K562 (cell line): Measurements from ENCODE around the gene MICAL1. TPM values are rescaled to one million over a fixed set of nuclear protein-coding genes. Genes with fewer than 3 reads are reported as not detected.
A peak's percentile ranks its signal among the peaks of the same experiment; 100 is the strongest.

Experiments used
- ATAC-seq: fragments of 200-7000 bp; cut with Tn5 transposase; 3 replicates; pipeline ENCODE4 v1.9.1; 2020; ENCODE audit warnings: moderate library complexity
- BruUV-seq: library from RNA; stranded (reverse); fragments of 400-500 nt; replicated peaks from 2 replicates; lab custom pipeline; 2021; lab: Mats Ljungman, UMichigan
- CTCF ChIA-PET: fragments of 300-600 bp; formaldehyde crosslinking; extraction: SDS; loops from one replicate; lab custom pipeline; 2021; ENCODE audit warnings: low intra/inter-chr PET ratio; lab: Yijun Ruan, JAX
- POLR2A ChIA-PET: fragments of 300-600, 350-650 bp; sonication (Branson Sonifier 250); formaldehyde crosslinking; extraction: SDS; loops from one replicate; lab custom pipeline; 2021; ENCODE audit warnings: antibody characterized with exemption, inconsistent platforms; lab: Yijun Ruan, JAX
- DNase-seq, 4 experiments: peaks; one replicate each; pipeline versions ENCODE4 v3.0.0 to v3.0.0-alpha.2; 2011 to 2018; ENCODE audit warnings: low spot score in 3 of 4, mixed read lengths in 3 of 4; ENCODE audit errors: extremely low read depth in 1 of 4
- FAIRE-seq: peaks from 2 replicates; lab custom pipeline; 2011; peaks lifted over from hg19 to GRCh38; lab: Jason Lieb, UNC
- H2AFZ ChIP-seq: 2 replicates; pipeline ENCODE4 v1.6.0; 2011; ENCODE audit warnings: low read depth, low read length, control low read depth, inconsistent platforms
- H3K27ac ChIP-seq: fragments of 200-600 bp; 3 replicates; pipeline ENCODE4 v1.8.0; 2011; ENCODE audit warnings: low read depth, mild to moderate bottlenecking, control low read depth, inconsistent platforms, low read length, moderate library complexity, mixed read lengths; ENCODE audit errors: extremely low read depth
- H3K27me3 ChIP-seq, 2 experiments: fragments of 300-600 bp in 1 of 2; 2 replicates in 1 of 2; 3 replicates in 1 of 2; pipeline versions ENCODE4 v1.6.0 to v1.8.0; 2011; ENCODE audit warnings: inconsistent platforms in 2 of 2, low read length in 2 of 2, mild to moderate bottlenecking in 1 of 2, mixed read lengths in 1 of 2, moderate library complexity in 1 of 2; ENCODE audit not compliant: control insufficient read depth in 2 of 2, insufficient read depth in 2 of 2
- H3K36me3 ChIP-seq: fragments of 300-600 bp; 3 replicates; pipeline ENCODE4 v1.8.0; 2011; ENCODE audit warnings: mild to moderate bottlenecking, low read length, inconsistent platforms; ENCODE audit not compliant: control insufficient read depth, insufficient read depth
- H3K4me1 ChIP-seq, 2 experiments: fragments of 200-600 bp in 1 of 2; replicated peaks in 1 of 2; 2 replicates in 1 of 2; 3 replicates in 1 of 2; pipeline versions ENCODE4 v1.5.1 to v1.8.0; 2011; ENCODE audit warnings: inconsistent platforms in 2 of 2, low read length in 2 of 2, mild to moderate bottlenecking in 1 of 2, mixed read lengths in 1 of 2, moderate library complexity in 1 of 2; ENCODE audit not compliant: control insufficient read depth in 2 of 2, insufficient read depth in 2 of 2
- H3K4me2 ChIP-seq: 2 replicates; pipeline ENCODE4 v1.6.1; 2011; ENCODE audit warnings: low read length, control low read depth, inconsistent platforms, mixed read lengths; ENCODE audit not compliant: insufficient read depth
- H3K4me3 ChIP-seq: fragments of 200-600 bp; sonication (generic), shearing (Covaris generic); 2 replicates; pipeline ENCODE4 v1.5.1; 2016; ENCODE audit warnings: control low read depth, inconsistent platforms
- H3K79me2 ChIP-seq: fragments of 200-600 bp; 3 replicates; pipeline ENCODE4 v1.8.0; 2011; ENCODE audit warnings: low read length, inconsistent platforms; ENCODE audit not compliant: control insufficient read depth, insufficient read depth
- H3K9ac ChIP-seq, 2 experiments: 2 replicates each; pipeline versions ENCODE4 v1.6.0 to v1.6.1; 2011; ENCODE audit warnings: low read depth in 2 of 2, low read length in 2 of 2, control low read depth in 1 of 2, inconsistent platforms in 1 of 2, mild to moderate bottlenecking in 1 of 2, mixed read lengths in 1 of 2; ENCODE audit not compliant: insufficient read depth in 1 of 2
- H3K9me1 ChIP-seq: one replicate; pipeline ENCODE4 v1.6.0; 2011; ENCODE audit warnings: inconsistent platforms, mild to moderate bottlenecking, low read length, moderate library complexity; ENCODE audit not compliant: control insufficient read depth, insufficient read depth
- H3K9me3 ChIP-seq: replicated peaks from 2 replicates; pipeline ENCODE4 v1.5.1; 2011; ENCODE audit warnings: low read depth, low read length, inconsistent platforms; ENCODE audit not compliant: control insufficient read depth, insufficient read depth
- H4K20me1 ChIP-seq: replicated peaks from 2 replicates; pipeline ENCODE4 v1.6.1; 2011; ENCODE audit warnings: low read length, inconsistent platforms, mixed read lengths; ENCODE audit not compliant: control insufficient read depth, insufficient read depth
- C11orf30 ChIP-seq: fragments of 450-650 bp; IDR thresholded peaks from 2 replicates; pipeline ENCODE4 v1.6.1; 2016; ENCODE audit warnings: low read depth, mild to moderate bottlenecking
- CBFA2T3 ChIP-seq: fragments of 450-650 bp; IDR thresholded peaks from 2 replicates; pipeline ENCODE4 v1.6.1; 2017
- GTF2F1 ChIP-seq: IDR thresholded peaks from 2 replicates; pipeline ENCODE4 v1.6.1; 2011; ENCODE audit warnings: low read depth, low read length, improper control_type of control experiment
- KLF10 ChIP-seq: fragments of 250-450 bp; sonication (Bioruptor Pico); IDR thresholded peaks from 2 replicates; pipeline ENCODE4 v1.6.1; 2021; ENCODE audit warnings: matching md5 sums
- RBM15 ChIP-seq: fragments of 200-400 bp; formaldehyde crosslinking; IDR thresholded peaks from 2 replicates; pipeline ENCODE4 v1.6.1; 2018; ENCODE audit warnings: mild to moderate bottlenecking, low read length, moderate library complexity; ENCODE audit not compliant: insufficient read depth
- SPI1 ChIP-seq: IDR thresholded peaks from 2 replicates; pipeline ENCODE4 v1.6.1; 2011; ENCODE audit warnings: low read depth, low read length, control low read depth, borderline replicate concordance
- TAL1 ChIP-seq: fragments of 450-650 bp; IDR thresholded peaks from 2 replicates; pipeline ENCODE4 v1.6.1; 2016; ENCODE audit warnings: mild to moderate bottlenecking
- TCF3 ChIP-seq: sonication (generic); formaldehyde crosslinking; IDR thresholded peaks from 2 replicates; pipeline ENCODE4 v1.4.0; 2020; ENCODE audit warnings: mild to moderate bottlenecking, missing genetic modification reagents
- ZNF316 ChIP-seq: fragments of 450-650 bp; IDR thresholded peaks from 2 replicates; pipeline ENCODE4 v1.6.1; 2016
- WGBS: fragments of 100-300 bp; shearing (Covaris generic); methylation state at CpG from one replicate; pipeline ENCODE4 v1.1.6; 2016; ENCODE audit warnings: low coverage, mixed read lengths; ENCODE audit not compliant: insufficient coverage; ENCODE audit errors: missing lambda C conversion rate; 5-methylcytosine and 5-hydroxymethylcytosine counted together
- in situ Hi-C: fragments of 300-500 bp; cut with MboI; formaldehyde crosslinking; loops from 4 replicates; pipeline ENCODE4 v1.15.0; 2018; ENCODE audit warnings: inconsistent platforms, mixed read lengths
- intact Hi-C: fragments of 100-400 bp; cut with micrococcal nuclease; formaldehyde crosslinking; loops from 2 replicates; pipeline ENCODE4 v1.14.2; 2022
- polyA plus RNA-seq, 8 experiments: library from polyadenylated mRNA; depleted of rRNA in 4 of 8; stranded (reverse) in 5 of 8; unstranded in 3 of 8; fragments of >200 nt; fragmentation: Nextera tagmentation in 2 of 8; fragmentation: Illumina TruSeq in 1 of 8; extraction: Ambion mirVana in 2 of 8; extraction: Trizol in 1 of 8; gene quantifications; 2 replicates each; pipeline versions ENCODE4 v1.2.1 to v1.2.3, GENCODE V29; 2011 to 2014; ENCODE audit warnings: inconsistent platforms in 1 of 8, missing spikeins in 1 of 8
- total RNA-seq, 7 experiments: library from RNA; depleted of rRNA in 6 of 7; stranded (reverse); fragments of >200 nt in 6 of 7; fragmentation: Illumina TruSeq in 2 of 7; extraction: Trizol in 2 of 7; gene quantifications; 2 replicates each; pipeline versions ENCODE4 v1.2.1 to v1.2.3, GENCODE V29; 2011 to 2021; ENCODE audit warnings: low replicate concordance in 1 of 7

The MICAL1 gene
- total and polyA plus RNA-seq, 9 of the 15 experiments (the other 6 are each of a cell fraction or from before 2014, with no cell fraction given), result 0.07 to 15.2 (median 7.0) TPM

GRCh38 chr6:109460161-109460829 lies 4.7 kb upstream of the MICAL1 start:
- ATAC-seq (no peak), FAIRE-seq (no peak)

GRCh38 chr6:109458774-109459531 lies 3.4 kb upstream of the MICAL1 start:
- no peak for FAIRE-seq
- peaks cover 5 to 22% of the 10 kb centered on the region in 2 experiments; a peak in 4 of 5 replicates for H3K4me1 ChIP-seq

More at GRCh38 chr6:109460161-109460829, 4.7 kb upstream of the MICAL1 start:
- H3K27me3 ChIP-seq, result no peaks in the 10 kb centered on the region
- no peak overlapping the region for H3K4me2 ChIP-seq
- H3K36me3 ChIP-seq, result peaks cover 38% of the 10 kb centered on the region
- WGBS, result 69% methylated on average over 2 of the region's 3 CpGs
- H3K9me3 ChIP-seq, result no peaks in the 10 kb centered on the region
- H4K20me1 ChIP-seq, result no peaks in the 10 kb centered on the region
- peaks cover 2% of the 10 kb centered on the region; the same call in 1 of the 3 replicates for H3K79me2 ChIP-seq
- H3K4me3 ChIP-seq, result no peak overlapping the region
- H3K4me1 ChIP-seq, result peaks cover 5 to 14% of the 10 kb centered on the region in 2 experiments; a peak in 4 of 5 replicates
- TF ChIP-seq TCF3 (CRISPR knock-in tag), result 0 out of 2 replicates have a peak, but pooled peaks have one; percentile 13
- TF ChIP-seq C11orf30, result peak; percentile 17; the same call in 1 of the 2 replicates
- 0 out of 2 replicates have a peak, but pooled peaks have one; percentile 7 for TF ChIP-seq TAL1
- TF ChIP-seq KLF10, result no peak
- peak; percentile 47 for TF ChIP-seq ZNF316
- ChIA-PET CTCF (no interaction called here), POLR2A (interaction anchor here (0.6 to 1.7 kb wide), 6 partner anchors 8 to 79 kb away, joined by 3 to 5 read pairs (median 3); no protein-coding TSS in a partner anchor)
- H3K9ac ChIP-seq, result no peak overlapping the region
- no TSS peak for BruUV-seq
- H2AFZ ChIP-seq, result no peak overlapping the region
- in situ Hi-C loops (no loop called here), intact Hi-C loops (no loop called here)
- no peak overlapping the region for H3K27ac ChIP-seq
- DNase-seq, result no peak
- no peaks in the 10 kb centered on the region for H3K9me1 ChIP-seq

More at GRCh38 chr6:109458774-109459531, 3.4 kb upstream of the MICAL1 start:
- Histone ChIP-seq H3K4me3 (no peak overlapping the region), H3K4me2 (no peak overlapping the region), H4K20me1 (no peaks in the 10 kb centered on the region), H3K9me1 (no peaks in the 10 kb centered on the region), H3K36me3 (peaks cover 26% of the 10 kb centered on the region), H3K9me3 (no peaks in the 10 kb centered on the region), H3K79me2 (peaks cover 2% of the 10 kb centered on the region; the same call in 1 of the 3 replicates), H3K27ac (no peak overlapping the region), H2AFZ (no peak overlapping the region), H3K9ac (no peak overlapping the region), H3K27me3 (no peaks in the 10 kb centered on the region)
- intact Hi-C loops, result no loop called here
- DNase-seq (no peak), ATAC-seq (no peak)
- WGBS, result 59% methylated on average over 5 of the region's 5 CpGs
- ChIA-PET CTCF (no interaction called here), POLR2A (interaction anchor here (1.7 kb wide), 1 partner anchor 14 kb away, joined by 5 read pairs; no protein-coding TSS in a partner anchor)
- in situ Hi-C loops, result no loop called here
- TF ChIP-seq RBM15, result no peak
- TF ChIP-seq GTF2F1, result no peak
- TF ChIP-seq SPI1, result peak; percentile 50; the same call in 1 of the 2 replicates
- peak; percentile 36; the same call in 1 of the 2 replicates for TF ChIP-seq CBFA2T3
- BruUV-seq, result no TSS peak
